GM19351 (cell line): ENCODE measurements around the gene CBFA2T3.
"Not testable (repeated sequence)": the region's sequence is repeated elsewhere in the genome, so short reads cannot be mapped to it uniquely, and the experiment has no call there.

Source experiments
- ATAC-seq: cut with Tn5 transposase; IDR thresholded peaks from one replicate; pipeline ENCODE4 v1.9.1; 2021; ENCODE audit warnings: mild to moderate bottlenecking, moderate library complexity; ENCODE audit not compliant: unreplicated experiment

Gene CBFA2T3

DNA sequence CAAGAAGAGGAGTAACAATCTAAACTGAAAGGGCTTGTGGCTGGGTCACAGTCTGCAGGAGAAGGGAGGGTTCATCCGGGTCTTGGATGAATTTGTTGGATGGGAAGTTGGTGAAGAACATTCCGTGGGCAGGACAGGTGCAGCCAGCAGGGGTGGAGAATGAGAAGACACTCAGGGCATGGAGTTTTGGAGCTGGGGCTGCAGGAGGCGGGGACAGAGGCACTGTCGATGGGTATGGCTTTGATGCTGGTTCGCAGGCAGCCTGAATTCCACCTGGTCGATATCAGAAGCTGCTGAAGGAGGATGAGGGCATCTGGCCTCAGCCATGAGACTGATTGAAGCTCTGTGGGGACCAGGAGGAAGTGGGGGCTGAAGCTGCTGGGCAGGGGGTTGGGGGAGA lies 36.1 kb upstream of the CBFA2T3 start:
- no peak for ATAC-seq

DNA sequence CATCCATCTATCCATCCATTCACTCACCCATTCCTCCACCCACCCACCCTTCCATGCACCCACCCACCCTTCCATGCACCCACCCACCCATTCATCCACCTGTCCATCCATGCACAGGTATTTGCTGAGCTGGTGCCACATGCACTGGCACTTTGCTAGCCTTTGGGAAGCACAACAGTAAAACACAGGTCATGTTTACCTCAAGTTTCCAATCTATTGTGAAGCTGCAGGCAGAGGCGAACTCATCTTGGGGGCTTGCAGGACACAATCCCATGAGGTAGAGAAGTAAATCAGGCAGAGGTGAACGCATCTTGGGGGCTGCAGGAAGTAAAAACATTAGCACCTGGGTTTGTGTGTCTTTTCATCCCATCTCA lies 35.6 kb upstream of the CBFA2T3 start:
- ATAC-seq: no peak

GRCh38 chr16:89011909-89012621 lies 35.1 kb upstream of the CBFA2T3 start:
- no peak for ATAC-seq

GRCh38 chr16:89010210-89010925 lies 33.4 kb upstream of the CBFA2T3 start:
- ATAC-seq: no peak

- no peak for ATAC-seq
These were observed 32.6 kb upstream of the CBFA2T3 start for GRCh38 chr16:89009343-89010209.

- not testable (repeated sequence) for ATAC-seq
These were observed 31.8 kb upstream of the CBFA2T3 start for GRCh38 chr16:89008796-89009195.

DNA sequence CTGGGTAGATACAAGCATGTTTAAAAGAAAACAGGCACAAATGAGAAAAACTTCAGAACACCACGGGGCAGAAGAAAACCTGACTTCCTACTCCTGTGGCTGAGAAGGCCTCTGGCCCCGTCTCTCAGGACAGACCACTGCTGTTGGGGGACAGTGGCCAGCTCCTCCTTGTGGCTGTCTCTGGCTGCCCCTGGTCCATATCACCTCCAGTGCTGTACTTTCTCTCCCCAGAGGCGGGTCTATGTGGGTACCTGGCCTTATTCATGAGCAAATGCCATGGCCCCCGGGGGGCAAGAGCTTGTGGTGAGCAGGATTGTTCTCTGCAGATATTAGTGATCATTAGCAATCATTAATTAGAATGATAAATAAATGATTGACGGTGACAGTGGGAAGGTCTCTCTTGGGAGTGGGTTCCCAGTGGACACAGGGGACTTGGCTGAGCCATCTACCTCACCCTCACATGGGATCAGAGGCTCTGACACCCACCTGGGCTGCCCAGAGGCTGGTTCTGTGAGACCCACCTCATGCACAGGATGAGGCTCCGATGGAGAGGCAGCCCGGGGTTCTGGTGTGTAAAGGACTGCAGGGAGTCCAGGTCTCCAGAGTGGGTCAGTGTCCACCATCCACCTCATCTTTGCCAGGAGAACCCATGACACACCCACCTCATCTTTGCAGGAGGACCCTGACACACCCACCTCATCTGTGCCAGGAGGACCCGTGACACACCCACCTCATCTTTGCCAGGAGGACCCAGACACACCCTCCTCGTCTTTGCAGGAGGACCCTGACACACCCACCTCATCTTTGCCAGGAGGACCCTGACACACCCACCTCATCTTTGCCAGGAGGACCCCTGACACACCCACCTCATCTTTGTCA lies 30.6 kb upstream of the CBFA2T3 start:
- ATAC-seq: no peak

GRCh38 chr16:89006036-89006752 lies 29.2 kb upstream of the CBFA2T3 start:
- ATAC-seq: no peak

DNA sequence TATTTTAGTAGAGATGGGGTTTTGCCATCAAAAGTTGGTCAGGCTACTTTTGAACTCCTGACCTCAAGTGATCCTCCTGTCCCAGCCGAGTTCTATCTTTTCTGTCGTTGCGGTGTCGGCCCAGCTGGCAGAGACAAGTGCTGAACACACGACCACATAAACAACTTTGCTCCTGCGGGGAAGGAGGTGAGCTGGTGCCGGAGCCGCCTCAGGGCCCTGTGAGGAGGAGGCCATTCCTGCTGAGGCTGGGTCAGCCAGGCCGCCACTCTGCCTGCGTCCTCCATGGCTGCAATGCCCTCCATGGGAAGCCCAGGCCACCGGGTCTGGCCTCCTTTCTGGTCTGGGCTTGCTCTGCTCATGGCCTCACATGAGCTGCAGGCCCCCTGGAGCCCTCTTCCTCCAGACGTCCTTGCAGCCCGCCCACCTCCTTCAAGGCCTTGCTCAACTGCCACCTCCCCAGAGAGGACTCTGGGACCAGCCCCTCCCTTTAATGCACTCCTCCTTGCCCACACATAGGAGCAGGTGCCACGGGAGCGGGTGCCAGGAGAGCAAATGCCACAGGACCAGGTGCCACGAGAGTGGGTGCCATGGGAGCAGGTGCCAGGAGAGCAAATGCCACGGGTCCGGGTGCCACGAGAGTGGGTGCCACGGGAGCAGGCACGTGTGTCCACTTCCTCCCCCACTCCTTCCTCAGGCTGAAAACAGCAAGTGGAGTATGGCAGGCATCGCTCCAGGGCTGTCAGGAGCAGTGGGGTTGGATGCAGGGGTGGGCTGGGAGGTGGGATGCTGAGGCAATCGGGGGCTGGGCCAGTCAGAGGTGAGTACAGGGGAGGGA lies 28.4 kb upstream of the CBFA2T3 start:
- no peak for ATAC-seq

- no peak for ATAC-seq
These were observed 27.3 kb upstream of the CBFA2T3 start for GRCh38 chr16:89004209-89004831.

- no peak for ATAC-seq
These were observed 26.8 kb upstream of the CBFA2T3 start for GRCh38 chr16:89003831-89004208.

DNA sequence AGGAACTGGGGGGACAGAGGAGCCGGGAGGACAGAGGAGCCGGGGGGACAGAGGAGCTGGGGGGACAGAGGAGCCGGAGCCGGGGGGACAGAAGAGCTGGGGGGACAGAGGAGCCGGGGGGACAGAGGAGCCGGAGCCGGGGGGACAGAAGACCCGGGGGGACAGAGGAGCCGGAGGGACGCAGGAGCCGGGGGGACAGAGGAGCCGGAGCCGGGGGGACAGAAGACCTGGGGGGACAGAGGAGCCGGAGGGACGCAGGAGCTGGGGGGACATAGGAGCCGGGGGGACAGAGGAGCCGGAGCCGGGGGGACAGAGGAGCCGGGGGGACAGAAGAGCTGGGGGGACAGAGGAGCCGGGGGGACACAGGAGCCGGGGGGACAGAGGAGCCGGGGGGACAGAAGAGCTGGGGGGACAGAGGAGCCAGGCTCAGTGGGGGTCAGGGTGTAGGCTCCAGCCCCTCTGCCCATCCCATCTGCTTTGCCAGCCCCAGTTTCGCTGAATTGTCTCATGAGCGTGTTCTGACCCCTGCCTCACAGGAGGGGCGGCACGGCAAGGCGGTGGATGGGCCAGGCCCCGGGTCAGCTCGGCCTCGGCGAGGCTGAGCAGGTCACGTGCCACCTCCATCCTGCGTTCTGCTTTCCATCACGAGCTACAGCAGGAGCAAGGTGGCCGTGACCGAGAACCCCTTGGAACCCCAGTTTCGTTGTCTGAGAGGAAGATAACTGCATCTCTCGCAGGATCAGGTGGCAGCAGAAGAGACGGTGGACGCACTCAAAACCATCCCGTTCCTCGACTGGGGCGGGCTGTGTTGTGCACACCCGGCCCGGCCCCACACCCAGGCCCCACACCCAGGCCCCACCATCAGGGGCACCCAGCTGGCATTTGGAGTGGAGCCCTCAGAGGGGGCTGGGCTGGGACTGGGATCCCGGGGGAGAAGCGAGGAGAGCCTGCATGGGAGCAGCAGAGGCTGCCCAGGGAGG lies 26.1 kb upstream of the CBFA2T3 start:
- no peak for ATAC-seq

DNA sequence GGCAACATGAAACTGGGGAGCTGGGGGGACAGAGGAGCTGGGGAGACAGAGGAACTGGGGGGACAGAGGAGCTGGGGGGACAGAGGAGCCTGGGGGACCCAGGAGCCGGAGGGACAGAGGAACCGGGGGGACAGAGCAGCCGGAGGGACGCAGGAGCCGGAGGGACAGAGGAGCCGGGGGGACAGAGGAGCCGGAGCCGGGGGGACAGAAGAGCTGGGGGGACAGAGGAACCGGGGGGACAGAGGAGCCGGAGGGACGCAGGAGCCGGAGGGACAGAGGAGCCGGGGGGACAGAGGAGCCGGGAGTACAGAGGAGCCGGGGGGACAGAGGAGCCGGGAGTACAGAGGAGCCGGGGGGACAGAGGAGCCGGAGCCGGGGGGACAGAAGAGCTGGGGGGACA lies 25.1 kb upstream of the CBFA2T3 start:
- ATAC-seq: not testable (repeated sequence)

DNA sequence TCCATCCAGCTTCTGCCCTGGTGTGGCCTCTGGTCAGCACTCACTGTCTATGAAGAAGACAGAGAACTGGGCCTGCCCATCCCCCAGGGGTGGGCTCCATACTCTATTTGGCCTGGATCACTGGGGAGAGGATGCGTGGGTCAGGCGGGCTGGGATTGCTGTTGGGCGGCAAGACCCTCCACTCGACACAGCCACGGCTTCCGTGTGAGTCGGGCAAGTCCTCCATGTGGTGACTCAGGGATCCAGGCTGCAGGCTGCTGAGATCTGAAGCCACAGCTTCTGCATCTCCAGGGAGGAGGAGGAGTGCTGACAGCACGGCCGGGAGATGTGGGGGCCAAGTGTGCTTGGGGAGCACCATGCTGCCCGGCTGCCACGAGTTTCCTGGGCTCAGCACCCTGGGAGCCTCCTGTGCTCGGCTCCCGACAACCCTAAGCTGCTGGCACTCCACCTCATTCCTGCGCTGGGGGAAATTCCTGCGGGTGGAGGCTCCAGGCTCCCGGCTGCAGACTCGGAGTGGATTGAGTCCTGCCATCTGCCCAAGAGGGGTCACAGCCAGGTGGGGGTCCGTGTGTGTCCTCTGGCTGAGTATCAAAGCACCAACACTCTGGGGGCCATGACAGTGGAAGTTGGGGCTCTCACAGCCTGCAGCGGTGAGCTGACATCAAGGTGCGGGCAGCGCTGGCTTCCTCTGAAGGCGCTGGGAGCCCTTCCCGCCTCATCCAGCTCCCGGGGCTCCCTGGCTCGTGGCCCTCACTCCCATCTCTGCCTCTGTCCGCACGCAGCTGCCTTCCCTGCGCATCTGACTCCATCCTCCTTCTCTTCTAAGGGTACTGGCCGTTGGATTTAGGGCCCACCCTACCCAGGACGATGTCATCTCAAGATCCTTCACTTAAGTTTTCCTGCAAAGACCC lies 24.4 kb upstream of the CBFA2T3 start:
- no peak for ATAC-seq

GRCh38 chr16:89000207-89000959 lies 23.4 kb upstream of the CBFA2T3 start:
- no peak for ATAC-seq
